Left ventricle myocardium inferior (tissue), 1 donor: ENCODE results near the gene KCTD6. TPM values are rescaled to one million over a fixed set of nuclear protein-coding genes. Genes with fewer than 3 reads are reported as not detected.

Experiments used
- DNase-seq: peaks from one replicate; pipeline ENCODE4 v3.0.0-alpha.2; 2020
- H3K27ac ChIP-seq: fragments of 200-600 bp; replicated peaks from 2 replicates; pipeline ENCODE4 v1.8.0; 2021
- H3K27me3 ChIP-seq: fragments of 200-600 bp; 2 replicates; pipeline ENCODE4 v1.8.0; 2021; ENCODE audit warnings: low read depth
- H3K36me3 ChIP-seq: fragments of 200-600 bp; 2 replicates; pipeline ENCODE4 v1.8.0; 2021
- H3K4me1 ChIP-seq: fragments of 200-600 bp; 2 replicates; pipeline ENCODE4 v1.8.0; 2021
- H3K4me3 ChIP-seq: fragments of 200-600 bp; 2 replicates; pipeline ENCODE4 v1.8.0; 2021; ENCODE audit warnings: mild to moderate bottlenecking, moderate library complexity
- H3K9me3 ChIP-seq: fragments of 200-600 bp; replicated peaks from 2 replicates; pipeline ENCODE4 v1.8.0; 2021
- CTCF ChIP-seq: fragments of 200-600 bp; IDR thresholded peaks from 2 replicates; pipeline ENCODE4 v1.8.0; 2021; ENCODE audit warnings: antibody characterized with exemption, mild to moderate bottlenecking, borderline replicate concordance
- intact Hi-C: fragments of 100-400 bp; cut with micrococcal nuclease; formaldehyde crosslinking; loops from one replicate; pipeline ENCODE4 v1.11.0; 2022
- total RNA-seq: library from RNA; stranded (reverse); fragmentation: NEBNext Ultra II Directional; extraction: Animal tissue kit (Norgen Biotek cat#: 25700); gene quantifications from one replicate; pipeline ENCODE4 v1.2.1, GENCODE V29; 2021
- donor health status: DM: no; HTN: yes; CAD: no; lungs with severe emphysema.

KCTD6 gene
- total RNA-seq, 1 donor from 2014 or later, result 6.2 TPM

- intact Hi-C loops, result no loop called here
- Histone ChIP-seq H3K9me3 (no peaks in the 10 kb centered on the region), H3K27me3 (no peaks in the 10 kb centered on the region), H3K27ac (no peak overlapping the region), H3K4me3 (no peak overlapping the region), H3K36me3 (peaks cover 80% of the 10 kb centered on the region), H3K4me1 (no peaks in the 10 kb centered on the region)
- no peak for DNase-seq
- no peak for TF ChIP-seq CTCF
Observed at GRCh38 chr3:58508437-58508836, 16.5 kb downstream of the KCTD6 start.

GRCh38 chr3:58514405-58514804, 22.5 kb downstream of the KCTD6 start:
- intact Hi-C loops, result no loop called here
- Histone ChIP-seq H3K27me3 (no peaks in the 10 kb centered on the region), H3K36me3 (peaks cover 85% of the 10 kb centered on the region), H3K4me3 (no peak overlapping the region), H3K27ac (no peak overlapping the region), H3K4me1 (no peaks in the 10 kb centered on the region), H3K9me3 (no peaks in the 10 kb centered on the region)
- no peak for DNase-seq
- no peak for TF ChIP-seq CTCF

- Histone ChIP-seq H3K27ac (no peak overlapping the region), H3K27me3 (no peaks in the 10 kb centered on the region), H3K4me1 (no peaks in the 10 kb centered on the region), H3K4me3 (no peak overlapping the region), H3K36me3 (peaks cover 98% of the 10 kb centered on the region), H3K9me3 (no peaks in the 10 kb centered on the region)
- no peak for TF ChIP-seq CTCF
- DNase-seq, result no peak
- intact Hi-C loops, result no loop called here
Observed at GRCh38 chr3:58518291-58518789, 26.4 kb downstream of the KCTD6 start.

GRCh38 chr3:58519668-58520402, 27.9 kb downstream of the KCTD6 start:
- Histone ChIP-seq H3K4me3 (no peak overlapping the region), H3K9me3 (no peaks in the 10 kb centered on the region), H3K36me3 (peaks cover 96% of the 10 kb centered on the region), H3K27me3 (no peaks in the 10 kb centered on the region), H3K4me1 (no peaks in the 10 kb centered on the region), H3K27ac (no peak overlapping the region)
- no peak for TF ChIP-seq CTCF
- intact Hi-C loops, result no loop called here
- no peak for DNase-seq

GRCh38 chr3:58520403-58521335, 28.8 kb downstream of the KCTD6 start:
- intact Hi-C loops, result no loop called here
- Histone ChIP-seq H3K27ac (no peak overlapping the region), H3K36me3 (peaks cover 96% of the 10 kb centered on the region)

More at GRCh38 chr3:58520403-58521335, 28.8 kb downstream of the KCTD6 start:
- no peak overlapping the region for H3K4me3 ChIP-seq
- no peak for DNase-seq
- no peaks in the 10 kb centered on the region for H3K4me1 ChIP-seq
- H3K27me3 ChIP-seq, result no peaks in the 10 kb centered on the region
- no peak for TF ChIP-seq CTCF
- no peaks in the 10 kb centered on the region for H3K9me3 ChIP-seq
